Measurements from ENCODE around the gene COMMD10.

DNA sequence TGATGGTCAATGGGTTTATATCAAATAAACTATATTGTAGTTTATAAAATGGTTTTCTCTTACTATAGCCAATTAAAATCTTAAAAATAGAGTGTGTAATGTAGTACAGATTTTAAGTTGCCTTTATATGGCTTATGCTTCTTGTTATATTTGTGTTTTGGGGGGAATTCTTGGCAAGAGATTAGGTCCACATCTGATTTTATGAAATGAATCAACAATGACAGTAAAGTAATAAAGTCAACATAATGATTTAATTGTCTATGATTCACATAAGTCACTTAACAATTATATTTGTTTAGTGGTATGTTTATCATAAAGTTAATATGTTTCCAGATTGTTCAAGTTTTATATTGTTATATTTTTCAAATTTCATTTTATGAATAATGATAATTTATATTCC, 164.8 kb downstream of the COMMD10 start:
- TF ChIP-seq, protein P1, sequence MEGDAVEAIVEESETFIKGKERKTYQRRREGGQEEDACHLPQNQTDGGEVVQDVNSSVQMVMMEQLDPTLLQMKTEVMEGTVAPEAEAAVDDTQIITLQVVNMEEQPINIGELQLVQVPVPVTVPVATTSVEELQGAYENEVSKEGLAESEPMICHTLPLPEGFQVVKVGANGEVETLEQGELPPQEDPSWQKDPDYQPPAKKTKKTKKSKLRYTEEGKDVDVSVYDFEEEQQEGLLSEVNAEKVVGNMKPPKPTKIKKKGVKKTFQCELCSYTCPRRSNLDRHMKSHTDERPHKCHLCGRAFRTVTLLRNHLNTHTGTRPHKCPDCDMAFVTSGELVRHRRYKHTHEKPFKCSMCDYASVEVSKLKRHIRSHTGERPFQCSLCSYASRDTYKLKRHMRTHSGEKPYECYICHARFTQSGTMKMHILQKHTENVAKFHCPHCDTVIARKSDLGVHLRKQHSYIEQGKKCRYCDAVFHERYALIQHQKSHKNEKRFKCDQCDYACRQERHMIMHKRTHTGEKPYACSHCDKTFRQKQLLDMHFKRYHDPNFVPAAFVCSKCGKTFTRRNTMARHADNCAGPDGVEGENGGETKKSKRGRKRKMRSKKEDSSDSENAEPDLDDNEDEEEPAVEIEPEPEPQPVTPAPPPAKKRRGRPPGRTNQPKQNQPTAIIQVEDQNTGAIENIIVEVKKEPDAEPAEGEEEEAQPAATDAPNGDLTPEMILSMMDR (conservative IDR thresholded peaks at IDR 0.05) = no peak
- no peak for TF ChIP-seq ZFX (IDR thresholded peaks at IDR 0.05)
